GM10266 (cell line): ENCODE measurements around the gene NDUFA3.

Source experiments
- DNase-seq: peaks from one replicate; pipeline ENCODE4 v3.0.0; 2012; ENCODE audit errors: extremely low spot score
- TF ChIP-seq, protein P1 (sequence below): IDR thresholded peaks from 2 replicates; pipeline ENCODE4 v1.5.1; 2012; ENCODE audit warnings: mild to moderate bottlenecking, low read depth; ENCODE audit not compliant: control insufficient read depth, insufficient read depth; ENCODE audit errors: missing control alignments

NDUFA3 gene

DNA sequence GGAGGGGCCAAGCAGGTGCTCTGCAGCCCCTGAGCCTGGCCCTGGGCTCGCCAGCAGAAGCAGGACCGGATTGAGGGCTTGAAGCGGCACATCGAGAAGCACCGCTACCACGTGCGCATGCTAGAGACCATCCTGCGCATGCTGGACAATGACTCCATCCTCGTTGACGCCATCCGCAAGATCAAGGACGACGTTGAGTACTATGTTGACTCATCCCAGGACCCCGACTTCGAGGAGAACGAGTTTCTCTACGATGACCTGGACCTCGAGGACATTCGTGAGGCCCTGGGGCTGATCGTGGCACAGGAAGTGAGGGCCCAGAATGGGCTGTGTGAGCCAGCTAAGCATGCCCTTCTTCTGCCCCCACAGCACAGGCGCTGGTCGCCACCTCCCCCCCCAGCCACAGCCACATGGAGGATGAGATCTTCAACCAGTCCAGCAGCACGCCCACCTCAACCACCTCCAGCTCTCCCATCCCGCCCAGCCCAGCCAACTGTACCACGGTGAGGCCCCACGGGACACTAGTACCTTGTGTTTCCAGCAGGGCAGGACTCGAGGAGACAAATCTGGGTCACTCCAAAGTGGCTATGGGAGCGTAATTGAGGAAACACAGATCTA is 43.0 kb downstream of the NDUFA3 start:
- TF ChIP-seq, protein P1, sequence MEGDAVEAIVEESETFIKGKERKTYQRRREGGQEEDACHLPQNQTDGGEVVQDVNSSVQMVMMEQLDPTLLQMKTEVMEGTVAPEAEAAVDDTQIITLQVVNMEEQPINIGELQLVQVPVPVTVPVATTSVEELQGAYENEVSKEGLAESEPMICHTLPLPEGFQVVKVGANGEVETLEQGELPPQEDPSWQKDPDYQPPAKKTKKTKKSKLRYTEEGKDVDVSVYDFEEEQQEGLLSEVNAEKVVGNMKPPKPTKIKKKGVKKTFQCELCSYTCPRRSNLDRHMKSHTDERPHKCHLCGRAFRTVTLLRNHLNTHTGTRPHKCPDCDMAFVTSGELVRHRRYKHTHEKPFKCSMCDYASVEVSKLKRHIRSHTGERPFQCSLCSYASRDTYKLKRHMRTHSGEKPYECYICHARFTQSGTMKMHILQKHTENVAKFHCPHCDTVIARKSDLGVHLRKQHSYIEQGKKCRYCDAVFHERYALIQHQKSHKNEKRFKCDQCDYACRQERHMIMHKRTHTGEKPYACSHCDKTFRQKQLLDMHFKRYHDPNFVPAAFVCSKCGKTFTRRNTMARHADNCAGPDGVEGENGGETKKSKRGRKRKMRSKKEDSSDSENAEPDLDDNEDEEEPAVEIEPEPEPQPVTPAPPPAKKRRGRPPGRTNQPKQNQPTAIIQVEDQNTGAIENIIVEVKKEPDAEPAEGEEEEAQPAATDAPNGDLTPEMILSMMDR: no peak
- no peak for DNase-seq

DNA sequence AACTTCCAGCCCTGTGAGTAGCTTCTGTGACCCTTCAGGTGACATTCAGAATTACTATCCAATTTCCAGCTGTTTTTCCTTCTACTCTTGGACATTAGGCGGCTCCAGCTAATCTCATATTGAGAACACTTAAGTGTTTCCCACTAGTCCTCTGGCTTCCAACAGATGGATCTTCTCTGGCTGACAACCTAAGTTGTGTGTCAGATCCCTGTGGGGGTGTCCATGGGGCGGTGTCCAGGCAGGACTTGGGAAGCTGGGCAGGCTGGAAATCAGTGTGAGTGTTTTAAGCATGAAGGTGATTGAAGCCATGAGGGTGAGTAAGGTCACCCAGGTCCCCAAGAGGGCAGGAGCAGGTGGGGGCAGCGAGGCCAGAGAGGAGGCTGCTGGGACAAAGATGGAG is 45.0 kb downstream of the NDUFA3 start:
- DNase-seq: no peak
- TF ChIP-seq, protein P1: no peak

DNA sequence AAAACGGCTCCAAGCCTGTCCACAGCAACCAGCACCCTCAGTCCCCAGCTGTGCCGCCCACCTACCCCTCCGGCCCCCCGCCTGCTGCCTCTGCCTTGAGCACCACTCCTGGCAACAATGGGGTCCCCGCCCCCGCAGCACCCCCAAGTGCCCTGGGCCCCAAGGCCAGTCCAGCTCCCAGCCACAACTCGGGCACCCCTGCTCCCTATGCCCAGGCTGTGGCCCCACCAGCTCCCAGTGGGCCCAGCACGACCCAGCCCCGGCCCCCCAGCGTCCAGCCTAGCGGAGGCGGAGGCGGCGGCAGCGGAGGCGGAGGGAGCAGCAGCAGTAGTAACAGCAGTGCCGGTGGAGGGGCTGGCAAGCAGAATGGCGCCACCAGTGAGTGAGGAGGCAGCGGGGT is 45.5 kb downstream of the NDUFA3 start:
- no peak for DNase-seq
- TF ChIP-seq, protein P1: no peak

DNA sequence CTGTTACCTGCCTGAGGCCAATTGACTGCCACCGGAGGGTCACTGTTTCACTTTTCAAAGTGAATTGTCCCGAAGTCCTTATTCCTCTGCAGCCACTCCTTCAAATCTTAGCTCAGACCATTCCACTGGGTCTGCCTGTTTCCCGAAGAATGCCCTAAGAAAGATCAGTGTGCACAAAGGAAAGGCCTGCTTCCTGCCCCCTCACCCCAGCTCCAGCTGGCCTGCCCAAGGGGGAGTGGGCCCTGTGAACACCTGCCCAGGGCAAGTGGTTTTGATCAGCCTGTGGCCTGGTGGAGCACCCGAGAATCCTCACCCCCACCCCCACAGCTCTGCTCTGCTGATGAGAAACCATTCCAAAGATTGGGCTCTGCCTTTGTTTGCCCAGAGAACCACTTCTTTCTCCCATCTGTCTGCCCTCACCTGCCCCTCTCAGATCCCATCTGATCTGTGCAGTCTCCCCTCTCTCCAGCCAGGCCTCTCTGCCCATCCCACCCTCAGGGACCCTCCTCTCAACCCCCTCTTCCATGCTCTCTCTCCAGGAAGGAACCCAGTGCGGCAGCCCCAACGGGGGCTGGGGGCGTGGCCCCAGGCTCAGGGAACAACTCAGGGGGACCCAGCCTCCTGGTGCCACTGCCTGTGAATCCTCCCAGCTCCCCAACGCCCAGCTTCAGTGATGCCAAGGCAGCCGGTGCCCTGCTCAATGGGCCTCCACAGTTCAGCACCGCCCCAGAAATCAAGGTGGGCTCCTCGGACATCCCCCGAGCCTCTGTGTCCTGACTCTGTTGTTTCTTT is 46.6 kb downstream of the NDUFA3 start:
- TF ChIP-seq, protein P1: no peak
- DNase-seq: no peak

DNA sequence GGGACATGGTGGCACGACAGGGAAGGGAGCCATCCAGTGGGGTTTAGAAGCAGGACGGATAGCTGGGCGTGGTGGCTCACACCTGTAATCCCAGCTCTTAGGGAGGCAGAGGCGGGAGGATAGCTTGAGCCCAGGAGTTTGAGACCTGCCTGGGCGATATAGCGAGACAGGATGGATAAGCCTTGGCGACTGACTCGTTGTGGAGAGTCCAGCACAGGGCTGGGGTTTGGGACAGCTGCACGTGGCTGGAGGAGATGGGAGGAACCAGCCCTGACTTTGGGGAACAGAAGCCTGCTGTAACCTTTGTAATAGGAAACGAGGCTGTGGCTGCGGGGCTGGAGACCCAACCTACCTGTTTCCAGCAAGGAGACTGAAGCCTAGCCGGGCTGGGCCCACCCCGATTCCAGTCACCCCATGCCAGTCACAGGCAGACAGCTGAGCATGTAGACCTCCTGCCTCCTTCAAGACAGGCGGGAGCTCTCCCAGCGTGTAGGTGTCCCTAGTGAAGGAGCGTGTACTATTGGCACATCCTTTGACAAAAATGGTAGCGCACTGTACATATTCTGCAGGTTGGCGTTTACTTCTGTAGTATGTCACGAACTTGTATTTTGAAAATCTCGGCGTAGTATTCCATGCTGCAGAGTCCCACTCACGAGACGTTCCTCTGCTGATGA is 48.8 kb downstream of the NDUFA3 start:
- TF ChIP-seq, protein P1: no peak
- no peak for DNase-seq

DNA sequence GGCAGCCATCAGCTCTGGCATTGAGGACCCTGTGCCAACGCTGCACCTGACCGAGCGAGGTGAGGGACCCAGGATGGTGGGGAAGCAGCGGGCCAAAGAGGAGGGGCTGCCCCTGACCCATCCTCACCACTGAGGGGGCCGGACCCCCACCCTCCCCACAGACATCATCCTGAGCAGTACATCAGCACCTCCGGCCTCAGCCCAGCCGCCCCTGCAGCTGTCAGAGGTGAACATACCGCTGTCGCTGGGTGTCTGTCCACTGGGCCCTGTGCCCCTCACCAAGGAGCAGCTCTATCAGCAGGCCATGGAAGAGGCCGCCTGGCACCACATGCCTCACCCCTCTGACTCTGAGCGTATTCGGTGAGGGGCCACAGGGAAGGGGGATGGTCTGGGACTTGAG is 49.6 kb downstream of the NDUFA3 start:
- TF ChIP-seq, protein P1: no peak
- DNase-seq: no peak
